CD14-positive monocyte (primary cell): ENCODE data around the gene HLA-DOA. TPM values are rescaled to one million over a fixed set of nuclear protein-coding genes. Genes with fewer than 3 reads are reported as not detected.
A peak's percentile ranks its signal among the peaks of the same experiment; 100 is the strongest.

Experiments used
- DNase-seq, 3 donors: peaks; one replicate each; pipeline ENCODE4 v3.0.0-alpha.2; 2011 to 2022
- H2AFZ ChIP-seq: 2 replicates; pipeline ENCODE4 v1.6.0; 2012; ENCODE audit warnings: mild to moderate bottlenecking, low read depth, low read length, inconsistent platforms; ENCODE audit not compliant: insufficient read depth, poor library complexity, severe bottlenecking
- H3K27ac ChIP-seq, 2 donors: 1 replicate in 1 of 2; 2 replicates in 1 of 2; pipeline ENCODE4 v1.5.1; 2012 to 2013; ENCODE audit warnings: low read length in 2 of 2, control low read depth in 1 of 2, inconsistent platforms in 1 of 2, low read depth in 1 of 2, mild to moderate bottlenecking in 1 of 2
- H3K27me3 ChIP-seq, 2 donors: one replicate each; pipeline versions ENCODE4 v1.6.0 to v1.6.1; 2011 to 2013; ENCODE audit warnings: low read length in 2 of 2; ENCODE audit not compliant: control insufficient read depth in 2 of 2, insufficient read depth in 2 of 2
- H3K36me3 ChIP-seq, 2 donors: replicated peaks in 1 of 2; 1 replicate in 1 of 2; 2 replicates in 1 of 2; pipeline versions ENCODE4 v1.5.1 to v1.6.1; 2012 to 2013; ENCODE audit warnings: low read length in 2 of 2, control low read depth in 1 of 2, inconsistent platforms in 1 of 2, mild to moderate bottlenecking in 1 of 2; ENCODE audit not compliant: insufficient read depth in 2 of 2, control insufficient read depth in 1 of 2
- H3K4me1 ChIP-seq, 2 donors: 1 replicate in 1 of 2; 2 replicates in 1 of 2; pipeline versions ENCODE4 v1.5.1 to v1.6.1; 2012 to 2013; ENCODE audit warnings: low read length in 2 of 2, control low read depth in 1 of 2, inconsistent platforms in 1 of 2, mild to moderate bottlenecking in 1 of 2, moderate library complexity in 1 of 2; ENCODE audit not compliant: insufficient read depth in 2 of 2, control insufficient read depth in 1 of 2
- H3K4me2 ChIP-seq: replicated peaks from 2 replicates; pipeline ENCODE3; 2012; ENCODE audit warnings: low read length, moderate library complexity, mild to moderate bottlenecking; ENCODE audit not compliant: poor library complexity, severe bottlenecking; ENCODE audit errors: extremely low read depth
- H3K4me3 ChIP-seq, 3 experiments: fragments of 200-600 bp in 1 of 3; sonication (generic) in 1 of 3; replicated peaks in 1 of 3; 1 replicate in 2 of 3; 2 replicates in 1 of 3; pipeline ENCODE4 v1.5.1; 2011 to 2013; ENCODE audit warnings: low read length in 3 of 3, mild to moderate bottlenecking in 3 of 3, control low read depth in 2 of 3, low read depth in 2 of 3, inconsistent platforms in 1 of 3, moderate library complexity in 1 of 3
- H3K79me2 ChIP-seq: 2 replicates; pipeline ENCODE4 v1.6.0; 2012; ENCODE audit warnings: mild to moderate bottlenecking, control low read depth, inconsistent platforms, low read length, moderate library complexity; ENCODE audit not compliant: insufficient read depth
- H3K9ac ChIP-seq: 2 replicates; pipeline ENCODE4 v1.6.0; 2017; ENCODE audit warnings: low read length, mild to moderate bottlenecking; ENCODE audit not compliant: insufficient read depth, poor library complexity, severe bottlenecking
- H3K9me3 ChIP-seq, 2 donors: replicated peaks in 1 of 2; 1 replicate in 1 of 2; 2 replicates in 1 of 2; pipeline versions ENCODE4 v1.5.1 to v1.6.1; 2012 to 2013; ENCODE audit warnings: low read length in 2 of 2, control low read depth in 1 of 2; ENCODE audit not compliant: control insufficient read depth in 1 of 2, insufficient read depth in 1 of 2
- H4K20me1 ChIP-seq: 2 replicates; pipeline ENCODE4 v1.6.0; 2012; ENCODE audit warnings: mild to moderate bottlenecking, low read length, control low read depth, moderate library complexity; ENCODE audit not compliant: insufficient read depth
- H3K27ac Mint-ChIP-seq, 7 donors: one replicate each; pipeline ENCODE4 v1.8.0; 2020; ENCODE audit warnings: mild to moderate bottlenecking in 7 of 7, mixed read lengths in 7 of 7, moderate library complexity in 6 of 7, inconsistent platforms in 2 of 7
- H3K27me3 Mint-ChIP-seq, 3 donors: one replicate each; pipeline ENCODE4 v1.8.0; 2021 to 2022; ENCODE audit warnings: low read depth in 3 of 3, mild to moderate bottlenecking in 3 of 3, mixed read lengths in 3 of 3, moderate library complexity in 3 of 3, inconsistent platforms in 1 of 3
- H3K36me3 Mint-ChIP-seq, 2 donors: one replicate each; pipeline ENCODE4 v1.8.0; 2020; ENCODE audit warnings: mixed read lengths in 2 of 2, inconsistent platforms in 1 of 2, mild to moderate bottlenecking in 1 of 2
- H3K4me1 Mint-ChIP-seq: one replicate; pipeline ENCODE4 v1.8.0; 2020; ENCODE audit warnings: mild to moderate bottlenecking, mixed read lengths
- H3K4me3 Mint-ChIP-seq, 2 donors: one replicate each; pipeline ENCODE4 v1.8.0; 2020; ENCODE audit warnings: mild to moderate bottlenecking in 2 of 2, mixed read lengths in 2 of 2, moderate library complexity in 1 of 2
- H3K9me3 Mint-ChIP-seq, 7 donors: one replicate each; pipeline ENCODE4 v1.8.0; 2020 to 2022; ENCODE audit warnings: mixed read lengths in 7 of 7, mild to moderate bottlenecking in 6 of 7, moderate library complexity in 6 of 7, inconsistent platforms in 2 of 7
- WGBS: methylation state at CpG from one replicate; pipeline ENCODE4 v1.1.5; 2013; ENCODE audit warnings: missing lambda C conversion rate; ENCODE audit not compliant: insufficient coverage; 5-methylcytosine and 5-hydroxymethylcytosine counted together
- intact Hi-C, 2 donors: fragments of 100-400 bp; cut with micrococcal nuclease; formaldehyde crosslinking; loops; one replicate each; pipeline versions ENCODE4 v1.15.0 to v1.15.1; 2023
- polyA plus RNA-seq, 3 donors: library from polyadenylated mRNA; depleted of rRNA in 1 of 3; unstranded in 2 of 3; stranded (reverse) in 1 of 3; fragments of 300-500 nt in 2 of 3; fragments of >200 nt in 1 of 3; fragmentation: Illumina TruSeq in 2 of 3; gene quantifications; 1 replicate in 2 of 3; 2 replicates in 1 of 3; pipeline ENCODE4 v1.2.3, GENCODE V29; 2012 to 2021
- TF ChIP-seq, protein P1 (sequence below): fragments of 200-600 bp; IDR thresholded peaks from one replicate; pipeline ENCODE4 v1.8.0; 2022; ENCODE audit warnings: antibody characterized with exemption, mild to moderate bottlenecking

Gene HLA-DOA
- polyA plus RNA-seq, 3 donors = 2.8 to 15.4 (median 9.1) TPM

DNA sequence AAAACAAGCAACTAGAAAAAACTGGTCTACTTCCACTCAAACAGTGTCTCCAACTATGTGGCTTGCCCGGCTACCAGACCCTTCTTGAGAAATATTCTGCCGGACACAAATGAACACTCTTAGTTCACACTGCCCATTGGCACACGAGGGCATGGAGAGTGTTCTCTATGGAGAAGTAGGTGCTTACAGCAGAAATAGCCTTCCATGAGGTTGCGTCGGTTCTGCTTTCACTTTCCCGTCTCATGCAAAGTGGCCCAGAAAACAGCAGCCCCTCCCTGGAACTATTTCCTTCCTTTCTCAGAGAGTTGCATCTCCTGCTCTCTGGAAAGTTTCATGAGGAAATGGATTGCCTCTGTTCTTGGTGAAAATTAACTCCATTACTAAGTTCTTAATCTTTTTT is 9.5 kb upstream of the HLA-DOA start:
- no peaks in the 10 kb centered on the region for H3K79me2 ChIP-seq

DNA sequence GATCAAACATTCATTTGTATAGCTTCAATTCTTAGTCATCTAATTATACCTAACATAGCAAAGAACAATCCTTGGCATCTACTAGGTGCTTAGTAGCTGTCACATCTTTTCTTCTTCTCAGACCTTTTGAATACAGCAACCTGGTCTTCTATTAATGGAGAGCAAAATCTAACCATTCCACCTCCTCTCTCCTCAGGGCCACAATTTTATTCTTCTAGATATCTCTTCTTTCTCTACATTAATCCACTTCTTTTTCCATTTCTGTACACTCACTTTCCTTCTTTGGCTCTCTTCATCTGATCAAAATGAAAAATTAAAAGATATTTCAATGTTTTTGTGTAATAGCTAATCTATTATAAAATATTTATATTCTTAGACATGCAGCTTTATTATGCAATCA is 9.0 kb upstream of the HLA-DOA start:
- peak overlapping the region; percentile 60 for H3K4me2 ChIP-seq

More for the DNA sequence above, 9.5 kb upstream of the HLA-DOA start:
- H3K27me3 ChIP-seq = no peaks in the 10 kb centered on the region
- H3K27ac ChIP-seq = peak overlapping the region; percentile 92 to 93
- TF ChIP-seq, protein P1, sequence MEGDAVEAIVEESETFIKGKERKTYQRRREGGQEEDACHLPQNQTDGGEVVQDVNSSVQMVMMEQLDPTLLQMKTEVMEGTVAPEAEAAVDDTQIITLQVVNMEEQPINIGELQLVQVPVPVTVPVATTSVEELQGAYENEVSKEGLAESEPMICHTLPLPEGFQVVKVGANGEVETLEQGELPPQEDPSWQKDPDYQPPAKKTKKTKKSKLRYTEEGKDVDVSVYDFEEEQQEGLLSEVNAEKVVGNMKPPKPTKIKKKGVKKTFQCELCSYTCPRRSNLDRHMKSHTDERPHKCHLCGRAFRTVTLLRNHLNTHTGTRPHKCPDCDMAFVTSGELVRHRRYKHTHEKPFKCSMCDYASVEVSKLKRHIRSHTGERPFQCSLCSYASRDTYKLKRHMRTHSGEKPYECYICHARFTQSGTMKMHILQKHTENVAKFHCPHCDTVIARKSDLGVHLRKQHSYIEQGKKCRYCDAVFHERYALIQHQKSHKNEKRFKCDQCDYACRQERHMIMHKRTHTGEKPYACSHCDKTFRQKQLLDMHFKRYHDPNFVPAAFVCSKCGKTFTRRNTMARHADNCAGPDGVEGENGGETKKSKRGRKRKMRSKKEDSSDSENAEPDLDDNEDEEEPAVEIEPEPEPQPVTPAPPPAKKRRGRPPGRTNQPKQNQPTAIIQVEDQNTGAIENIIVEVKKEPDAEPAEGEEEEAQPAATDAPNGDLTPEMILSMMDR = no peak
- H3K36me3 ChIP-seq = no peaks in the 10 kb centered on the region
- H3K9me3 Mint-ChIP-seq = no peaks in the 10 kb centered on the region
- H3K9ac ChIP-seq = peak overlapping the region; percentile 37
- H3K27me3 Mint-ChIP-seq = no peaks in the 10 kb centered on the region
- peak; percentile 93 to 97 (median 97) for DNase-seq
- H4K20me1 ChIP-seq = no peaks in the 10 kb centered on the region
- peak overlapping the region; percentile 90 to 98 (median 94) for H3K27ac Mint-ChIP-seq
- H3K4me2 ChIP-seq = peak overlapping the region; percentile 60
- H3K9me3 ChIP-seq = no peaks in the 10 kb centered on the region
- H3K36me3 Mint-ChIP-seq = no peaks in the 10 kb centered on the region
- H2AFZ ChIP-seq = peak overlapping the region; percentile 16
- intact Hi-C loops = loop anchor here (1.0 to 5.0 kb wide), 2 partner anchors 8 to 228 kb away; no protein-coding TSS in a partner anchor
- H3K4me3 Mint-ChIP-seq = peak overlapping the region in 1 of 2 donors; percentile 76
- WGBS = 8% methylated on average over 2 of the region's 6 CpGs
- H3K4me3 ChIP-seq = peak overlapping the region in 1 of 3 experiments; percentile 57
- peaks cover 49% of the 10 kb centered on the region for H3K4me1 Mint-ChIP-seq
- H3K4me1 ChIP-seq = peaks cover 43 to 46% of the 10 kb centered on the region in 2 donors

More for the DNA sequence above, 9.0 kb upstream of the HLA-DOA start:
- Mint-ChIP-seq H3K36me3 (no peaks in the 10 kb centered on the region), H3K4me3 (peak overlapping the region in 1 of 2 donors; percentile 62), H3K9me3 (no peaks in the 10 kb centered on the region), H3K27me3 (no peaks in the 10 kb centered on the region), H3K27ac (peak overlapping the region; percentile 90 to 98 (median 94)), H3K4me1 (peaks cover 49% of the 10 kb centered on the region)
- peaks cover 43 to 46% of the 10 kb centered on the region in 2 donors for H3K4me1 ChIP-seq
- peak overlapping the region in 1 of 3 experiments; percentile 36 for H3K4me3 ChIP-seq
- no peak for DNase-seq
- TF ChIP-seq, protein P1 = no peak
- no peaks in the 10 kb centered on the region for H3K27me3 ChIP-seq
- H3K9me3 ChIP-seq = no peaks in the 10 kb centered on the region
- intact Hi-C loops = loop anchor here (5.0 kb wide), 1 partner anchor 229 kb away; no protein-coding TSS in a partner anchor
- H3K79me2 ChIP-seq = no peaks in the 10 kb centered on the region
- H2AFZ ChIP-seq = no peak overlapping the region
- peak overlapping the region; percentile 44 for H3K9ac ChIP-seq
- H3K36me3 ChIP-seq = no peaks in the 10 kb centered on the region
- H4K20me1 ChIP-seq = no peaks in the 10 kb centered on the region
- peak overlapping the region; percentile 71 to 93 for H3K27ac ChIP-seq
